Mucosa of gallbladder (tissue), 1 donor: Measurements from ENCODE around the gene SYNE4. TPM values are rescaled to one million over a fixed set of nuclear protein-coding genes. Genes with fewer than 3 reads are reported as not detected.
"Not testable (repeated sequence)": the region's sequence is repeated elsewhere in the genome, so short reads cannot be mapped to it uniquely, and the experiment has no call there.

ENCODE experiments used
- DNase-seq: peaks from one replicate; pipeline ENCODE4 v3.0.0-alpha.2; 2020; ENCODE audit warnings: low spot score
- total RNA-seq: library from RNA; stranded (reverse); gene quantifications from one replicate; pipeline ENCODE4 v1.2.1, GENCODE V29; 2021
- donor health status: DM: no; HTN: no; CAD: no.

SYNE4 gene
- total RNA-seq, 1 donor from 2014 or later, result 17.4 TPM

DNA sequence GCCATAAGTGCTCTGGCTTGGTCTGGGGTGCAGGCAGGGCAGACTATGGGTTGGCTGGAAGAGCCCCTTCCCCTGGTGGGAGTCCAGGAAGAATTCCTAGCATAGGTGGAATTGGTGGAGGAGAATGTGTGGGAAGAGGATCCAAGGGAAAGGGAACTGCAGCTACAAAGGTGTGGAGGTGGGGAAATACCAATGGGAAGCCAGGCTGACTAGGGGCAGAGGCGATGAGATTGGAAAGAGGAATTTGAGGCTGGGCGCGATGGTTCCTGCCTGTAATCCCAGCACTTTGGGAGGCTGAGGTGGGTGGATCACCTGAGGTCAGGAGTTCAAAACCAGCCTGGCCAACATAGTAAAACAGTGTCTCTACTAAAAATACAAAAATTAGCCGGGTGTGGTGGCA, 18.5 kb downstream of the SYNE4 start:
- DNase-seq, result no peak

DNA sequence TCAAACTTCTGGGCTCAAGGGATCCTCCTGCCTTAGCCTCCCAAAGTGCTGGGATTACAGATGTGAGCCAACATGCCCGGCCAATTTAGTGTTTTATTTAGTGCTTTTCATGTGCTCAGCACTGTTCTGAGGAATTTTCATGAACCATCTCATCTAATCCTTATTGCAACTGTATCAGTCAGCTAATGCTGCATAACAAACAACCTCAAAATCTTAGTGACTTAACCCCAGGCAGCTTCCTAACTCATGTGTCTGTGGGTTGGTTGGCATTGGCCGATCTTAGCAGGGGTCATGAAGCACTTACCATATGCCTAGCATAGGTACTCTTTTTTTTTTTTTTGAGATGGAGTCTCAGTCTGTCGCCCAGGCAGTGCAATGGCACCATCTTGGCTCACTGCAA, 19.8 kb downstream of the SYNE4 start:
- DNase-seq, result no peak

DNA sequence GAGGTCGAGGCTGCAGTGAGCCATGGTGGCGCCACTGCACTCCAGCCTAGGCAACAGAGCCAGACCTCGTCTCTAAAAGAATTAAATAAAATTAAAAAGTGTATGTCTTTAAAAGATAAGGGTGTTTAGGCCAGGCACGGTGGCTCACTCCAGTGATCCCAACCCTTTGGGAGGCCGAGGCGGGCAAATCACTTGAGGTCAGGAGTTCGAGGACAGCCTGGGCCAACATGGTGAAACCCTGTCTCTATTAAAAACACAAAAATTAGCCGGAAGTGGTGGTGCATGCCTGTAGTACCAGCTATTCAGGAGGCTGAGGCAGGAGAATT, 21.1 kb downstream of the SYNE4 start:
- DNase-seq, result no peak

DNA sequence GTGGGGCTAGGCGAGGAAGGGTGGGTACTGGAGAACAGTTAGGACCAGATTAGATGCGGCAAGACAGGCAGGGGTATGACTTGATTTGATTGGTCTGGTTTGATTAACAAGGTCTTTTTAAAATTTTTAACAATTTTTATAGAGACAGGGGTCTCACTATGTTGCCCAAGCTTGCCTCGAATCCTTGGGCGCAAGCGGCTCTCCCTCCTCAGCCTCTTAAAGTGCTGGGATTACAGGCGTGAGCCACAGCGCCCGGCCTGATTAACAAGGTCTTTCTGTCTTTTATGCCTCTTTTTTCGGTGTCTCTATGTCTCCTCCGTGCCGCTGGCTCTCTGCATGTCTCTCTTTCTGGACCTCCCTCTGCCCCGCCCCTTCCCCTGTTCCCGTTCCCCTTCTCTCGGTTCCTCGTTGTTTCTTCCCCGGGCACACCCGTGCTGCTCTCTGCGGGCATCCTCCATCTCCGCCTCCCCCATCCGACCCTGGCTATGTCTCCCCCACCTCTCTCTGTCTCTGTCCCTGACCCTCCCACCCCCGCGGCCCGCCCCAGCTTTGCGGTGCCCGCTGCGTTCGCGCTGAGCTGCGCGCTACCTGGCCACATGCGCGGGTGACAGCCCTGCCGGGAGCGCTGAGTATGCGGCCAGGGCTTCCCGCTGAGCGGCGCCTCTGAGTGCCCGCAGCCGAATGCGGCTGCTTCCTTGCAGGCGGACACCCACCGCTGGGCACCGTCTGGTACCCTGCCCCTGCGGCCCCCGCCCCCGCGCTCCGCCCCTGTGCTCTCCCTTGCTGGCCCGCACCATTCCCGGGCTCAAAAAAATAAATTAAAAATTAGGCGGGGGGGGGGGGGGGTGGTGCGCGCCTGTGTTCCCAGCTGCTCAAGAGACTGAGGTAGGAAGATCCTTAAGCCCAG, 21.7 kb downstream of the SYNE4 start:
- no peak for DNase-seq

DNA sequence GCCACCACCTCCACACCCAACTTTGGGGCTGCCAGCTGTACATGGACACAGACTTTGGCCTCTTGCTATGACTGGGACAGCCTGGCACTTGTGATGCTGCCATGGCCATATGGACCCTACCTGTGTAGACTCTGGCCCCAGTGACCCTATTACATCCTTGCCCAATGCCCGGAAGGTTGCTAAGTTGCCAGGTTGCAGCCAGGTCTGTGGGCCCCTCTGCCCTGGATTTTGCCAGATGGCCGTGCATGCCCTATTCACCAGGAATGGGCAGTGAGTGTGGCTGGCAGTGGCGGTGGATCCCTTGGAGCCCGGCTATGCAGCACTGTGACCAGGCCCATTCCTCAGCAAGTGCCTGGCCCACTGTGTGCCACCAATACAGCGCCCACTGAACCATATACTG, 22.5 kb downstream of the SYNE4 start:
- no peak for DNase-seq

DNA sequence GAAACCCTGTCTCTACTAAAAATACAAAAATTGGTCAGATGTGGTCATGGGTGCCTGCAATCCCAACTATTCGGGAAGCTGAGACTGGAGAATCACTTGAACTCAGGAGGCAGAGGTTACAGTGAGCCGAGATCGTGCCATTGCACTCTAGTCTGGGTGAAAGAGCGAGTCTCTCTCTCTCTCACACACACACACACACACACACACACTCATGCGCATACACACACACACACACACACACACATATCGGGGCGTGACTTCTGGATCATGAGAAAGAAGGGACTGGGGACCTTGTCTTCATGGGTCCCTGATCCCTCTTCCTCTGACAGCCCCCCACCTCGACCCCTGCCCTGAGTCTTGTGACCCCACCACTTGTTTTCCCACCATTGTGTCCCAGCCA, 25.4 kb downstream of the SYNE4 start:
- no peak for DNase-seq

DNA sequence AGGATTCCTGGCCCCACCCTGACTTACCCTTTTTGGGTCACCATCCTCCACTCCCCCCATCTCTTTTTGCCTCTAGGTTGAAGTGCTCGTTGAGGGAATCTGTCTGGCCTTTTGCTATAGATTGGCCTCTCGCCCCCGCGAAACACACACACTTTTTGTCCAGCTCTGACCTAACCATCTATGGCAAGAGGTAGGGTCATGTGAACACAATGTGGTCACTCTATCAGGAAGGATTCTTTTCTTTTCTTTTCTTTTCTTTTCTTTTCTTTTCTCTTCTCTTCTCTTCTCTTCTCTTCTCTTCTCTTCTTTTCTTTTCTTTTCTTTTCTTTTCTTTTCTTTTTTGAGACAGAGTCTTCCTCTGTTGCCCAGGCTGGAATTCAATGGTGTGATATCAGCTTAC, 27.6 kb downstream of the SYNE4 start:
- not testable (repeated sequence) for DNase-seq

DNA sequence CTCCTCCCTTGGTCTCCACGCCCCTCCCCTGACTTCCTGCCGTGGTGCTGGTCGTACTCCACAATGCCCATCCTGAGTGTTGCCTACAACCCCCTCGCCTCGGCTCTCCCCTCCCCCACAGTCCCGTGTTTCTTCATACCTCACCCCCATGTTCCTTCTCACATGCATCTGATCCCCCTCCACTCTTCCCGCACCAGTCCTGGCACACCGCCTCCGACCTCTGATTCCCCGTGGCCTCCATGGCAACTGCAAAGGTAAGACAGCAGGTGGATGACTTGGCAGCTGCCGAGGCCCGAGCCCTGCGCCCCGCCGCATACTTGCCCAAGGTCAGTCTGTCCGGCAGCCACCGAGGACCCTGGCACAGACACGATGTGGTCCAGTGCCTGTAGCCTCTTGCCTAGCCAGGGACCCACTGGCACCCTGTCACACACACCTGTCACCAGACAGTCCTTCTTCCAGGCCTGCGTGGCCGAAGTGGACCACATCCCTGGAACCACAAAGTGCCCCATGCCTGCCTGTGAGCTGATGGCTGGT, 29.7 kb downstream of the SYNE4 start:
- DNase-seq, result no peak

DNA sequence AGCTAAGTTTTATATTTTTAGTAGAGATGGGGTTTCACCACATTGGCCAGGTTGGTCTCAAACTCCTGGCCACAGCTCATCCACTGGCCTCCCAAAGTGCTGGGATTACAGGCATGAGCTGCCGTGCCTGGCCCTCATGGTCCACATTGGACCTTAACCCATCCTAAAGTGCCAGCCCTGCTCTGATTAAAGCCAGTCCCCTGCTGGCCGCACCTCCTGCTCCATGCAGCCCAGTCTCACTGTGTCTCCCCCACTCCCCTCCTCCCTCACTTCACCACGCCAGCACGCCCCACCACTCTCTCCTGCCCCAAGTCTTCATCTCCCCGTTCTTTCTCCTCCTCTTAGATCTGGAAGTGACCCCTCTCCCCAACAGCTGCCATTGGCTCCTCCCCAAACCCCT, 30.3 kb downstream of the SYNE4 start:
- DNase-seq, result no peak

DNA sequence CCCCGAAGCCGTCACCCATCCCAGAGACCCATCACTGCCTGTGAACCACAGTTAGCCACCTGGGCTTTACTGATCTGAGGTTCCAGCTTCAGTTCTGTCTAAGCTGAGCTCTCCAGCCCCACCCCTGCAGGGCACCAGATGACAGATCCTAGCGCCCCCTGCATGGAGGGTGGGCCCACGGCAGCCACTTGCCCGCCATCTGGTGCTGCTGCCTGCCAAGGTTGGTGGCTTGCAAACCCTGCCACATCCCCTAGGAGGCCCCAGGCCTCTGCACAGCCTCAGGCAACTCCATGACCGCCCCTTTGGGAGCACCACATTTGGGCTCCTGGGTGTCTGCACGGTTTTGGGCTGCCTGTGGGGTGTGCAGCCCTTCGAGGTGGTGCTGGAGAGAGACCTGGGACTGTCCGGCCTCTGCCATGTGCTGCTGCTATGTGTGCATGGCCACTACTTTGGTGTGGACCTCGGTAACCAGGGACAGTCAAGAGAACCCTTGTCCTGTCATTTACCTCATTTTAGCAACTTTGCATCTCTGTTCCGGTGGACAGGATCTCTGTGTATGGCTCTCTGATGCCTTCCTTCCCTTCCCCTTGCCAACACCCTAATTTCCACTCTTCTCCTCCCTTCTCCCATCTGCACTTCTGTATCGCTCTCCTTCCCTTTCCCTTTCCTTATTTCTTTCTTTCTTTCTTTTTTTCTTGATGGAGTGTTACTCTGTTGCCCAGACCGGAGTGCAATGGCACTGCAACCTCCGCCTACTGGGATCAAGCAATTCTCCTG, 31.0 kb downstream of the SYNE4 start:
- no peak for DNase-seq

DNA sequence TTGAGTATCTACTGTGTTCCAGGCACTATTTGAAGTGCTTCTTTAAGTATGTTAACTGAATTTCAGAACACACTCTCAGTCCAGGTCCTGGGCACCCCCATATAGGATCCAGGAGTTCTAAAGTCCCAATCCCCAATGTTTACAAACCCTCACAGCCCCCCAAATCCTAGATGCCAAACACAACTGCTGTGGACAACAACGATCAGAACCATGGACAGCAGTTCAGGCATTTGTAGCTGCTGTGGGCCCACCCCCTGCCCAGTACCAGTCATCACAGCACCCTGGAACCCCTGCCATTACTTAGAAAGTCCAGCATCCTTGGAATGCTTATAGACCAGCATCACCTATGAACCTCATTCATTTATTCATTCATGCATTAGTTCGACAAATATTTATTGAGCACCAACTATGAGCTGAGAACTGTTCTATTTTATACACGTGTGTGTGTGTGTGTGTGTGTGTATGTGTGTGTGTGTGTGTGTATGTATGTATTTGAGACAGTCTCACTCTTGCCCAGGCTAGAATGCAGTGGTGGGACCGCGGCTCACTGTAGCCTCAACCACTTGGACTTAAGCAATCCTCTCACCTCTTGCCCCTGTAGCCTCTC, 32.9 kb downstream of the SYNE4 start:
- DNase-seq, result no peak

DNA sequence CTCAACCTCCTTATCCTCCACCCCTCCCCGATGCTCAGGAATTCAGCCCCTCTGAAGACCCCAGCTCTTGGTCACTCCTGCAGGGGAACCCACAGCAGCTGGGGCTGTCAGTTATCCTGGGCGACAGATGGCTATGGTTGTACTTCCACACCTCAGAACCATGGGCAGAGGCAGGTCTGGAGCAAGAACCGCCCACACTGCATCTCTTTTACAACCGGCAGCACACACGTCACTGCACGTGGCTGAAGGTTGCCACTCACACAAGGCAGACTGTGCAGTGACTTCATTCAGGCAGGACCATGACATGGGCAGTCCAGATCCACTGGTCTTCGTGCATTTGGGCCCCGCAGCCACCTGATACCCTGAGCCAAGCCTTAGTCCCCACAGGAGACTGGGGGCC, 35.1 kb downstream of the SYNE4 start:
- DNase-seq, result no peak

DNA sequence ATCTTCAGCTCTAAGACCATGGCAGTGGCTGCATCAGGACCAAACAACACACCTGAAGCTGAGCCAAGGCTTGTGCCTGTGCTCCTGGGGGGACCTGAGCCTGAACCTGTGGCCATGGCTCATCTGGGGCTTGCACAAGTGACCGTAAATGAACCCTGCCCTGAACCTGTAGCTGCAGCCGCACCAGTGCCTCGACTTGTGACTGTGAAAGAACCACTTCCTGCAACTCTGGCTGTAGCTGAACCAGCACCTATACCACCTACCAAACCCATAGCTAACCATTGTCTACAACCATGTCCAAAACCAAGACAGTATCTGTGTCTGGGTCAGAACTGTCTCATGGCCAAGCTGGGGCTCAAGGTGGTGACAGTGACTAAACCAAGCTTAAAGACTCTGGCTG, 41.8 kb downstream of the SYNE4 start:
- DNase-seq, result no peak

DNA sequence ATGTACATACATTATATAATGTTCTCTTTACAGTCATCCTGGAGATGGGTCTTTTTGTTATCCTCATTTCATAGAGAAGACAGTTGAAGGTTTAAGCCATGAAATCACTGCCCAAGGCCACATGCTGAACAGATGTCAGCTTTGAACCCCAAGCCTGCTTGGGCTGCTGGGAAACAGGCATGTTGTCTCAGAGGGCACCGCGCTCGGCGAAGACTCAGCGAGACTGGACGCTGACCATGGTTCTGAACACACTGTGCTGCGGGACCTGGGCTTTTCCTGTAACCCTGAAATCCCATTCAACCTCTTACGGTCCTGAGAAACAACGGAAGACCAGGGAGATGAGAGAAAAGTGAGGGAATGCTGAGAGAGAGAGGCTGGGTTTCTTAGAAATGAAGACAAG, 45.1 kb downstream of the SYNE4 start:
- DNase-seq, result peak; percentile 63

DNA sequence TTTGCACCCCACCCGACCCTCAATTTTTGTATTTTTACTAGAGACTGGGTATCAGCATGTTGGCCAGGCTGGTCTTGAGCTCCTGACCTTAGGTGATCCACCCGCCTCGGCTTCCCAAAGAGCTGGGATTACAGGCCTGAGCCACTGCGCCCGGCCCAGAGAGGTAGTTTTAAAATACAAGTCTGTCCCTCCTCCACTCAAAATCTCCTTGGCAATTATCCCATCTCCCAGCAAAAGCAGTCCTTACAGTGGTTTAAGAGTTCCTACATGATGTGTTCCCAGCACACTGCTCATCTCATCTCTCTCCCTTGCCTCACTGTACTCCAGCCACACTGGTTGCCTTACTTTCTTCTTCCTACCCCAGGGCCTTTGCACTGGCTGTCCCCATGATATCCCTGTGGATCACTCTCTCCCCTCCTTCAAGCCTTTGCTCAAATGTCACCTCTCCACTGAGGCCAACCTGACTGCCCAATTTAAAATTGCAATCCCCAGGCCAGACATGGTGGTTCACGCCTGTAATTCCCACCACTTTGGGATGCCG, 48.1 kb downstream of the SYNE4 start:
- no peak for DNase-seq

DNA sequence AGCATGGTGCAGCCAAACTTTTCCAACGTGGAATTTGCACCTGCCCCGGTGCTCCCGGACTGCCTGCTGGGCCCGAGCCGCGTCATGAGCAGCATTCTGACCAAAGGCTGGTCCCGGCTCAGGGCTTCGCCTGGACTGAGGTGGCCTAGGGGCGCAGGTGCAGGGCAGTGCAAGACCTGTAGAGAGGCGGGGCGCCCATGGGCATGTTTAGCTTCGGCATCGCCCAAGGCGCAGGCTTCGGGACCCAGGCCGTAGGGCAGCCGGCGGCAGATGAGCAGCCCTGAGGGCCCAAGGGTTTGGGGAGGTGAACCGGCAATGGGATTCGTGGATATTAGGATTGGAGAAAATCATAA, 48.7 kb downstream of the SYNE4 start:
- DNase-seq, result no peak

DNA sequence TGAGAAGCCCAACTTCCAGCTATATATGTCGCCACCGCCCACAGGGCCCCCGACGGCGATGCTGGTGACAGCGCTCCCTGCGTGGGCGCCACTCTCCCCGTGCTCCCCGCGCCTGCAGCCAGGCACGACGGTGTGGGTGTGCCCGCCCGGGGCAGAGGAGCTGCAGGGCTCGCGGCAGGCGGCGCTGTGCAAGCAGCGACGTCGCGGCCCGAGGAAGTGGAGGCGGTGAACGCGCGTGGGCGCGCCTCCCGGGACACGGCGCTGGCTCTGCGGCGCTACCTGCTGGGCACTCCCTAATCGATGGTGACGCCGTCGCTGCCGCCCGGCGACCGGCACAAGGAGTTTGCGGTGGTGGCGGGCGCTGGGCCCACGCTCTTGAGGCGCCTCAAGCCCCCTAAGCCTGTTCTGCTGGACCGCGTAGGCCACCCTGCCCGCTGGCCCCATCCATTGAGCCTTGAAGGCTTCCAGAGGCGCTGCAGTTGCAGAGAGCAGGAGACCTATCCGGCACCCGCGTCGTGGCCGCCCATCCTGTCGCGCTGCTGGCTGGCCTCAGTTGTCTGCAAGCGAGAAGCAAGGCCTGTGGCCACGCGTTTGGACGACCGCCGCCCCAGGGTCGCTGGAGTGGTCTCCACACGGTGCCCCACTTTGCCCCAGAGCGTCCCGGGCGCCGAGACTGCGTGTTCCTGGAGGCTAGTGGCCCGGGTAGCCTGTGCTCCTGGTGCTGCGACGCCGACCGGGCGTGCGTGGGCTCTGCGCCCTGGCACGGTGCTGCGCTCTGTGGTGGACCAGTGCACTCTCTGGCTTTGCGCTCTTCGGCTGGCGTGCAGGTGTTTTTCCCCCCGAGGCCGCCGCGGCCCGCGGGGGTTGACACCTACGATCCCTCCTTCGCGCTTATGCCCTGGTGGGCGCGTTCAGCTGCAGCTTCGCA, 49.3 kb downstream of the SYNE4 start:
- DNase-seq, result peak; percentile 45

DNA sequence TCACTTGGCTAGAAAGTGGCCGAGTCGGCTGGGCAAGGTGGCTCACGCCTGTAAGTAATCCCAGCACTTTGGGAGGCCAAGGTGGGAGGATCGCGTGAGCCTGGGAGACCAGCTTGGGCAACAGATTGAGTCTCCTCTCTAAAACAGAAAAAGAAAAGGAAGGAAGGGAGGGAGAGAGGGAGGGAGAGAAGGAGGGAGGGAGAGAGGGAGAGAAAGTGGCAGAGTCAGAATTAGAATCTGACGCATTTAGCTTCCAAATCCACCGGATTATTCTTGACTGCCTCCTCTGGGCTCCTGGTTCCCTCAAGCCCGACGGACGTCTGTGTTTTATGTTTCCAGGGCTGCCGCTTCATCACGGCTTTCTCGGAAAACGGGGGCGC, 50.0 kb downstream of the SYNE4 start:
- no peak for DNase-seq

DNA sequence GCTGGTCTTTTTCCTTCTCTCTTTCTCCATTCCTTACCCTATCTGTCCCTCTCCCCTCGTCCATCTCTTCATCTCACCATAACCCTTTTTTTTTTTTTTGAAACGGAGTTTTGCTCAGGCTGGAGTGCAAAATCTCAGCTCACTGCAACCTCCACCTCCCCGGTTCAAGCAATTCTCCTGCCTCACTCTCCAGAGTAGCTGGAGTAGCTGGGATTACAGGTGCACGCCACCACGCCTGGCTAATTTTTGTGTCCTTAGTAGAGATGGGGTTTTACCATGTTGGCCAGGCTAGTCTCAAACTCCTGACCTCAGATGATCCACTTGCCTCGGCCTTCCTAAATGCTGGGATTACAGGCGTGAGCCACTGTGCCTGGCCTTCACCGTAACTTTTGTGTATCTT, 51.2 kb downstream of the SYNE4 start:
- not testable (repeated sequence) for DNase-seq

DNA sequence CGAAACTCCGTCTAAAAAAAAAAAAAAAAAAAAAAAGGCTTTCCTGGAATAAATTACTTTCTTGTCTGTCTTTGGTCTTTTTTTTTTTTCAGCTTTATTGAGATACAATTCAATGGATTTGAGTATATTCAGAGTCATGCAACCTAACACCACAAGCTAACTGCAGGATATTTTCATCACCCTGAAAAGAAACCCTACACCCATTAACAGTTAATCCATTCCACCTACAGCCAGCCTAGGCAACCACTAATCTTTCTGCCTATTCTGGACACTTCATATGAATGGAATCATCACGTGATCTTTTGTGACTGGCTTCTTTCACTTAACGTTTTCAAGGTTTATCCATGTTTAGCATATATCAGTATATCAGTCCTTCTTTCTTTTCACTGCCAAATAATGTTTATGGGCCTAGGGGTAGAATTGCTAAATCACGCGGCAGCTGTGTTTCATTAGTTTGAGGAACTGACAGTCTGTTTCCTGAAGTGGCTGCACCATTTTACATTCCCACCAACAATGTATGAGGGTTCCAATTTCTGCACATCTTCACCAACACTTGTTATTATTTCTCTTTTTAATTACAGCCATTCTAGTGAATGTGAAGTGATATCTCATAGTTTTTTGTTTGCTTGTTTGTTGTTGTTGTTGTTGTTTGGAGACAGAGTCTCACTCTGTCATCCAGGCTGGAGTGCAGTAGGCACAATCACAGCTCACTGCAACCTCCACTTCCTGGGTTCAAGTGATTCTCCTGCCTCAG, 52.6 kb downstream of the SYNE4 start:
- DNase-seq, result no peak
